Bone marrow (tissue), 2 donors: Measurements from ENCODE around the gene SHISAL1.

ENCODE experiments used
- DNase-seq, 2 donors: peaks; one replicate each; lab custom pipeline; 2025; lab: John Stamatoyannopoulos, UW

Gene SHISAL1

DNA sequence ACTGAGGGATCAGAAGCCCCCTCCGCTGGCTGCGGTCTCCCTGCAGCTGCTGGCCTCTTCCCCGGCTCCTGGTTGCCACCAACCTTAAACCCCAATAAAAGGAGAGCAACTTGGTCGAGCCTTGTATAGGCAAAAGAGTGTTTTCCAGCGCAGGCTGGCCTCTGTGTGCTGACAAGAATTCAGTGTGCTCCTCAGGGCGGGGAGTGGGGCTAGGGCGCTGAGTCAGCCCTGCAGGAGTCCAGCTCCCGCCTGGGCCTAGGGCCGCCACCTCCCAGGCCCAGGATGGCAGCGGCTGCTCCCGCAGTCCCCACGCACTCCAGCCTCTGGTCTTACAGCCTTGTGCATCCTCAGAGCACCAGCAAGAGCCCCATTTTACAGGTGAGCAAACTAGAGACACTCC lies at the start of gene SHISAL1:
SHISAL1 (minus strand) TSS at position 186 of the 400 bp plus-strand sequence. CDS start 12,006 bp downstream, outside the sequence.
- no peak for DNase-seq

DNA sequence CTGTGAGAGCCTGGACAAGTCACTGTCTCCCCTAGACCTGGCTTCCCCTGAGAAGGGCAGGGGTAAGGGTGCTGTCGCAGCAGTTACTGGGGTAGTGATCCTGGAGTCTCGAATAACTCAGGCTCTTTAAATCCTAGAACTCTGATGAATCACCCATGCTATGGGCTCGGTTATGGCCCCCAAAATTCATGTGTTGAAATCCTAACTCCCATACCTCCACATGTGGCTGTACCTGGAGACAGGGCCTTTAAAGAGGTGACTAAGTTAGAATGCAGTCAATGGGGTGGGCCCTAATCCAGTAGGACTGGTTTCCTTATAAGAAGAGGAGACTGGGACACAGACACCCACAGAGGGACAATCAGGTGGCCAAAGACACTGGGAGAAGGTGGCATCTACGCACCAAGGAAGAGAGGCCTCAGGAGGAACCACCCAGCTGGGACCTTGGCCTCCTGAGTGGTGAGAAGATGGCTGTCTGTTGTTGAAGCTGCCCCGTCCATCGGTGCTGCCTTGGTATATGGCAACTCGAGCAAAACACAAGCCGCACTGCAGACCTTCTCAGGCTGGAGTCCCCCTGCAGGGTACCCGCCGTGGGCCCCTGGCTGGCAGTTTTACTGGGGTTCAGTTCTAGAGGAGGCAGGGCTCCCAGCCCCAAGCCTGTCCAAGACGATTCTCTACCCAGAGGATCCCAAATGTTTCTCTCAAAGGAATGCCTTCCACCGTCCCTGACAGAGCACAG lies 48.8 kb upstream of the SHISAL1 start:
- DNase-seq, result no peak

DNA sequence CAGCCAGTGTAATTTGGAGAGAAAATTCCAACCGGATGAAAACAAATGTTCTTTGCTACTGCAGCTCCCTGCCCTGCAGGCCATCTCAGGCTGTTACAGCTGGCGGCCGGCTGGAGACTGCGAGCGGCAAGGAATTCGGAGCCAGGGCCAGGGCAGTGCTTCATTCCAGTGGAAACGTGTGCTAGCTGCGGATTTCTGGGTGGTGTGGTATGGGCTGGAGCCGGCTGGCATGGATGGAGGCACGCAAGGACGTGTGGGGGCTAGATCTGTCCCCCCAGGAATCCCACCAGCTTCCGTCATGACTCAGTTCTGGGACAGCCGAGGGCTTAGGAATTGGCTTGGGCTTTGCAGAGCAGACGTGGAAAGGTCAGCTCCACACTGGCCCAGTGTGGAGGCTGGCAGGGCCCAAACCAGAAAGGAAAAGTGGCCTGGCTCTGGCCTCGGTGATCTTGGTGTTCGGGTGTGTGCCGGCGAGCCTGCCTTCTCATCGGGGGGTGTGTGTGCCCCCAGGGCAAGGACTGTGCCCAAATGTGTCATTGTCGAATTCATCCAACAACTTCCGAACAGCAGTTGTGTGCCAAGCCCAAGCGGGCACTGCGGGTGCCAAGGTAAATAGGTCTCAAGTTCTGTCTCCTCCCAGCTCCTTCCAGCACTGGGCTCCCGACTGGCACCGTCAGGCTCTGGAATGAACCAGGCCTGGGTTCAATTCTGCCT lies 48.1 kb upstream of the SHISAL1 start:
- DNase-seq, result no peak

DNA sequence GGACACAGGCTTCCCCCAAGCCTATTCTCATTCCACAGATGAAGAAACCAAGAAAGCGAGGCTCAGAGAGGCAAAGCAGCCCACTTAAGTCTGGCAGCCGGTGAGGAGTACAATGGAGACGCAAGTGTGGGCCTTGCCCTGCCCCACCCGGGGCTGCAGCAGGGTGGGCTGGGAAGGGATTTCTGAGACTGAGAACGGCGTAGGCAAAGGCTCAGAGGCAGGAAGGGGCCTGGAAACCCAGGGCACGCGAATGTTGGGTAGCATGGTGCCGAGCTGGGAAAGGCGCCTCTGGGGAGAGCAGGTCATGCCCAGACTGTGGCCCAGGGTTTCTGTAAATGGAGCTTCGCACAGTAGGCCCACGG lies 47.5 kb upstream of the SHISAL1 start:
- DNase-seq, result no peak

DNA sequence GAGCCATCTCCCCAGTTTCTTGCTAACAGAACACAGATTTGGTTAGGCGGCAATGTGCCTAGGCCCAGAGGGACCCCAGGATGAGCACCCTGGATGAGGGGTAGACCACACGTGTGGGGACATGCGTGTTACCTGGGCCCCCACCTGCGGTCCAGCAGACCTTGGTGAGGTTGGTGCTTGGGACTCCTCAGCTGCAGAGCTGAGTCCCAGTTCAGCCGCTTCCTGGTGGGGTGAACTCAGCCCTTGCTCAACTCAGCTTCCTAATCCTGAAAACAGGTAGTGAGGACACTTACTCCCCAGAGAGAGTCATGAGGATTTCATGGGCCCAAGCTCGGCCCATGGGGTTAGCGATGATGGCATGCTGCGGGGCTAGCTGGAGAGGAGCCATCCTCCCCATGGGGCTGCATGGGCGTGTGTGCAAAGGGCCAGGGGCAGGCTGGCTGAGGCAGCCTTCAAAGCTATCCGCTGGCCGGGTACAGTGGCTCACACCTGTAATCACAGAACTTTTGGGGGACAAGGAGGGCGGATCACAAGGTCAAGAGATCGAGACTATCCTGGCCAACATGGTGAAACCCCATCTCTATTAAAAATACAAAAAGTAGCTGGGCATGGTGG lies 46.9 kb upstream of the SHISAL1 start:
- DNase-seq, result no peak

DNA sequence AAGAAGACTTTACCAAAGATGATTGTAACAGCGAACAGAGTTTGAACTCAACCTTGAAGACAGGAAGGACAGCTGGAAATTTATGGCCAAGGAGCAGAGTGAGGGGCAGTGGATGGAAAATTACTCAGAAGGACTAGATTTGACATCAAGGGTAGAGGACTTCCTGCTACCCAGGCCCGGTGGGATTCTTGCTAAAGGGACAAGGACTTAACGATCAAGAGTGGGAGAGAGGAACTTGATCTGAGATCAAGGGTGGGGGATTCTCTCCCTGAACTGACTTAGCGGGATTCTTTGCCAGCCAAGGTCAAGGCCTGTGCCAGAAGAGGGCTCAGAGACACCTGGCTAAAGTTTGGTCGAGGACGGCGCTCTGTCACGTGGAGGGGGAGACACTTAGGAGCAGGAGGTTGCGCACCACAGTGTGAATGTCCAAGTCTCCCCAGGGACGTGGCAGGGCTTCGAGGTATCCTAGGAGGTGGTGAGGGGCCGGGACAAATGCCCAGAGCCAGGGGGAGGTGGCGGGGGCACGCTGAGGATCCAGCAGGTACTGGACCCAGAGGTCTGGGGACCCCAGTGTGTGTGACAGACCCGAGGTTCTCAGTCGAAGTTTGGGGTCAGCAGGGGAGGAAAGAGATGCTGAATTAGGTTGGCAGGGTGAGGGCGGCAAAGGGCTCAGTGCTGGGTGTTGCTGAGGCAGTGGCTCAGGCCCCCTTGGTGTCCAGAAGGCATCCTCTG lies 46.1 kb upstream of the SHISAL1 start:
- no peak for DNase-seq

DNA sequence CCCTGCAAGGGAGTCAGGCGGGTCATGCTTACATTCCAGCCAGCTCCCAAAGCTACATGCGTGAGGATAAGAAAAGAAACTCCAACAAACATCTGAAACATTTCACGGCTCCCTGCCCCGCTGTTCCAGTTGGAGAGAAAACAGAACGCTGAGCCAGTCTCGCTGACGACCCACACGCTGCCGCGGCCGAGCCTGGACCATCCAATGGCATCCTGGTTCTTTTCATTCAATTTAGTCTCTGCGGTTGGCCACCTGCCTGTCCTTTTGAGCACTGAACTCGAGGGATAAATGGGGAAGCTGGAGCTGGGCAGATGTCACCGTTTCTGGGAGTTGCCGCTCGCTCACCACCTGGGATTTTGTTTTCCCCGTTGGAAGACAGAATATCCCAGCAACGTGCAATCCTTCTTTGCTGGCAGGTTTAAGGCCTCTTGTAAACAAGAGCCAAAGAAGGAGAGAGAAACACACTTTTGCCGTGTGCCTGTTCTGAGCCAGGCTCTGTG lies 45.3 kb upstream of the SHISAL1 start:
- no peak for DNase-seq

DNA sequence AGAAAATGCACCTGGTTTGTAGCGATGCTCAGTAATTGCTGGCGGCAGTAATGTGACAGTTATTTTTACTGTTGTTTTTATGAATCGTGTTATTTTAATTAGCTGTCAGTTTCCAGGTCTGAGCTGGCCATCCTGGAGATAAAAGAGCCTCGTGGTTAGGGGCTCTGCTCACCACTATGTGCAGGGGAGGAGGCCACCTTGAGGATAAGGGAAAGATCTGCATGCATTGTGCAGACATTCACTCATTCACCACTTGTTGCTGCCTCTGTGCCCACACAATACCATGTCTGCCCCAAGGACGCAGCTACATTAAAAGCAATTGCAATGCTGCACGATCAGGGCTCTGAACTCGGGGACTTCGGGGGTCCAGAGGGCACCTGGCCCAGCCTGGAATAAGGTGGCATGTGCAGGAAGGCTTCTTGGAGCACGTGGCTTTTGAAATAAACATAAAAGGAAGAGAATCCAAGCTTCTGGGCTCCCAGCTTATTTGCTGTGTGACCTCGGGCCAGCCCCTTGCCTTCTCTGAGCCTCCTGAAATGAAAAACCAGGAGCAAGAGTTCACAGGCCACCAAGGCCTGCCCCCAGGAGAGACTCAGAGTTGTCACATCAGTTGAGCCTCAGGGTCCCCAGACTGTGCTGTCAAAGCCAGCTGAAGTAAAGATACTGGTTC lies 44.7 kb upstream of the SHISAL1 start:
- no peak for DNase-seq

DNA sequence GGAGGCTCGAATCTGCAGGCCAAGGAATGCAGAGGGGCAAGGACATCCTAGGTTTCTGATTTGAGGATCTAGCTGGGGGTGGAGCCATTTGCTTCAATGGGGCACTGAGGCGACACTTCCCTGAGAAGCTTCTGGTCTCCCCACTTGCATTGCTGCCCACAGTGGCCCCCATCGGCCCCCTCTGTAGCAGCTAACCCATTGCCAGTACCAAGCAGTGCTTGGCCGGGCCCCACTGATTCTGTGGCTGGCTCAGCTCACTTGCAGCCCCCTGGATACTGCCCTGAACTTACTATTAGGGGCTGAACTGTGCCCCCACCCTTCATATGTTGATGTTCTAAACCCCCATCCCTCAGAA lies 42.9 kb upstream of the SHISAL1 start:
- no peak for DNase-seq

DNA sequence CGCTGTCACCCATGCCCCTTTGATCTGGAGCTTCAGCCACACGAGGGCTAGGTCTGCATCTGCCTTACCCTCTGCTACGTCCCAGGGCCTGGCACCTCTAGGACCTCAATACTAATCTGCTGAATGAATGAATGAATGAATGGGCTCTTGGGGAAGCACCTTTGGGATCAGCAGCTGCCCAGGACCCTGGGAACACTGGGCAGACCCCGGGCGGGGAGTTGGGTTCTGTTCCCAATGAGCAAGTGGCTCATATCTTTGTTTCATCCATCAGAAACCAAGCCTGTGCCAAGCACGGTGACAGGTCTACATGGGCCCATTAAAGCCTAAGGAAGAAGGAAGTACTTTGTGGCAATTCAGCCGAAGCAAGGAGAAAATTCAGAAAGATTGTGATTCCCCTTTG lies 41.5 kb upstream of the SHISAL1 start:
- no peak for DNase-seq

DNA sequence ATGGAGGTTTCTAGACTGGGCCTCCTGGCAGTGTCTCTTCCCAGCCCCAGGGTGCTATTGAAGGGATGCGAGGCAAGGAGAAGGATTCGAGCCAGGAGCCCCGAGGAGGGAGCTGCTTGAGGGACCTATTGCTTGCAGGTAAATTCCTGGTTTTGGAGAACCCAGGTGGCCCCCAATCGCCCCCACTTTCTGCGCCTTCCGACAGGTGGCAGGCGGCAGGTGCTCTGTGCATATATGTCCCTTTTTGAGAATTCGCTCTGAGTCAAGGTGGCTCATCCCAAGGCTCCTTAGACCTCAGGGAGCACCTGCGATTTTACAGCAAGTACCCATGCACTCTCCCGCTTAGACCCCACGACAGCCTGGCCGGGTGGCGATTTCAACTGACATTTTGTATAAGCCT lies 40.3 kb upstream of the SHISAL1 start:
- no peak for DNase-seq

DNA sequence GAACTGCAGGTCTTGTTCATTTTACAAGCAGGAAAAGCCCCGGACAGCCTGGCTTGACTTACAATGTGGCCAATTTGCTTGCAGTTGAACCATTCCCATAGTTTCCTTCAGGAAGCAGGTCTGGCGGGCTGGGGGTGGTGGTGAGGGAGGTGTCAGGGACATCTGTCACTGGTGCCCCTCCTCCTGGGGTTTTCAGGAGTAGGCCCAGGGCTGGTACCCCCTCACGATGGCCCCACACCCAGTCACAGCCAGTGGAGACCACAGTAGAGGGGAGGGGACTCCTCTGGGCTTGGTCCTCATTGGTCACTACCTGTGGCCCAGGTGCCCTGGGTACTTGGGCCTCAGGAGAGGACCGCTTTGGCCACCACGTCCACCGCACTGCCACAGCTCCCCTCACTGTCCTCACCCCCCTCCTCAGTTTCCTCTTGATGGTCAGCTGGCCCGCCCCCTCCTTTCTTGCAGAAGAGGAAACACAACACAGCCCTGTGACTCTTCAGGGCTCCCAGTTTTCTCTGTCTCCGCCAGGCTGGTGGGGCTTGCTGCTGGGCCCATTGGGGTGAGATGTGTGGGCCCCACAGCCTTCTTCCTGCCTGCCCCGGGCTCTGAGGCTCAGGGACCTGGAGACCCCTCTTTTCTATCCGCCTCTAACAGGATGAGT lies 39.8 kb upstream of the SHISAL1 start:
- DNase-seq, result no peak

DNA sequence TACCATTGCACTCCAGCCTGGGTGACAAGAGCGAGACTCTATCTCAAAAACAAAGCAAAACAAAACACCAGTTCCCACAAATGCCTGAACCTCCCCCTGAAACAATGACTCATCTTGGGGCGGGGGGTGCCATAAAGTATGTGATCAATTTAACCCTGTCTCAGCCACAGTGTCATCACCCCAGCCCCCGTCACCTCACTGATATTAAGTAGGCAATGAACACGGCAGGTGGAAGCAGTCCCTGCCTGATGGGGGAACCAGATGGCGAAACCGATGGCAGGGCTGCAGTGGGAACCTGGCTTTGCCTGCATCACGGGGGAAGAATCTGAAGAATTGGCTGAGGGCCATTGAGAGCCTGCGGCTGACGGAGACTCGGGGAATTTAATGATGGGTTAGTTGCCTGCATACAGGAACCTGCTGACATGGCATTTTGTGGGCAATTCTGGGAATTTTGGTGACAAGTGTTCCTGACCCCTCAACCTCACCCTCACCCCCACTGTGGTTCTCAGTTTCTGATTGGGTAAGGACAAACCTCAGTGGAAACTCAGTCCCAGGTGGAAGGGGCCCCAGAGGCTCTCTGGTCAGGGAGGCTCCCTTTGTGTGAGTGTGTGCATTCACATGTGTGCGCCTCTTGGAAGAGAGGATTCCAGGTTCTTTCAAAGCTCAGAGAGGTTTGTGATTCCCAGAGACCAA lies 39.1 kb upstream of the SHISAL1 start:
- no peak for DNase-seq

DNA sequence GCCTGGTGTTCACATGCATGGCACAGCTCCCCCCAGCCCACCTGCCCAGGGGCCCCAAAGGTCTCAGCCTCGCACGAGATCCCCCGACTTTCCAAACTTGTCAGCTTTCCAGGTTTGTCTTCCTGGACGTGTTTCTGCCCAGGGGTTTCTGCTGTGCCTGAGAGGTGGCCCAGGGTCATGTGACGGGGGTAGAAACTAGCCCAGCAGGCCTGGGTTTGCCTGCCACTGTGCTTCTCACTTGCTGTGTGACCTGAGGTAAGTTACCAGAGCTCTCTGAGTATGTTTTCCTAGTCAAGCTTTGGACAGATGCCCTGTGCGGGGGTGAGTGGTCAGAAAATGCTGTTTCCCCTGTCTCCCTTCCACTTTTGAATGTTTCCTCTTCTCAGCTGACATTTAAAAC lies 38.3 kb upstream of the SHISAL1 start:
- no peak for DNase-seq

DNA sequence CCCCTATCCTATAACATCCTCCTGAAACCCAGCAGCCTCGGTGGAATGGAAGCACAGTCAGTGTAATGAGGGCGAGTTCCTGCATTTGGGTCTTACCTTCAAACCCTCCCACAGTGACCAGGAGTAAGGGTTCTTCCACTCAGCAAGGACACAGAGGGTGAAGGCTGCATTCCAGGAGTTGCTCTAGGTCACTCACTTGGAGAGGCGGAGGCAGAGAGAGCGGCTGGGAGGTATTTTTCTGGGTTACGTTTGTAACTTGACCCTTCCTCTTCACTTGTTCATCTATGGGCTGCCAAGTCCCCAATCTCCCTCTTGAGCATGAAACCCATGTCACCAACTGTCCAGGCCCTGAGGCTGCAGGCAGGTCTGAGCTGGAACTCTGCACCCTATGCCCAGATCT lies 36.8 kb upstream of the SHISAL1 start:
- DNase-seq, result no peak

DNA sequence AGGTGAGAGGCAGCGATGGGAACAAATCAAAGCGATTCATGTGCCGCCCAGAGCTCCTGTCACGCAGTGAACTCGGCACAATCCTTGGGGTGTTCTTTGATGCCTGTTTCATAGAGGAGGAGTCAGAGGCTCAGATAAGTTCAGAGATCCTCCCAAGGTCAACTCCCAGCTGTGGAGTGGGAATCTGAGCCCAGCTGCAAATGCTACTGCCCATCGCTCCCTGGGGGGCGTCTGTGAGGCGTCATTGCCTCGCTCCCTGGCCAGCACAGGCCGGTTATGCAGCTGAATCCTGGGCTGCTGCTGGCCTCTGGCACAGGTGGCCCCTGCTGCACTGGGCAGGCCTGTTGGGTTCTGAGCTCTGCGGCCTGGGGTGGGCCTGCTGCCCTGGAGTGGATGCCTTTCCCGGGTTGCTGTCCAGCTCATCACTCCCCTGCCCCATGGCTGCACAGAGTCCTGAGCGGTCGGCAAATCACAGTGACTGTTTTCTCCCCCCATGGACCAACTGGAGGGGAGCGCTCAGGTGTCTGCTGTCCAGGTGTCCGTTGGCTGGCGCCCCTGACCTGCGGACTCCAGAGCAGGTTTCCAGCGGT lies 36.3 kb upstream of the SHISAL1 start:
- no peak for DNase-seq

DNA sequence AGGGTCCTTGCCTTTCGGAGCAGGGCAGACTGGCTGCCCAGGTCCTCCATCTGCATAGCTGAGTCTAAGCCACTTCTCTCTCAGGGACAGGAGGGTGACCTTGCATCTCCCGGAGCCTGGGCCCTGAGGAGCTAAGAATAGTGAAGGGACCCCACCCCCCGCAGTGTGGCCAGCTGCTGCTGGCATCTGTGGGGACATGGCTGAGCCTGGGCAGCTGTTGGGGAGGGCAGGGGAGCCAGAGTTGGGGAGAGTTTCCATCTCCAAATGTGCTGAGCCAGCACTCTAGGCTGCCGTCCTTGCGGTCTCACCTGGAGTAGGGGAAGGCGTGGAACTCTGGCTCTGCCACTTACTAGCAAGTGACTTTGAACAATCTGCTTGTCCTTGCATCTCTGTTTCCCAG lies 34.8 kb upstream of the SHISAL1 start:
- no peak for DNase-seq

DNA sequence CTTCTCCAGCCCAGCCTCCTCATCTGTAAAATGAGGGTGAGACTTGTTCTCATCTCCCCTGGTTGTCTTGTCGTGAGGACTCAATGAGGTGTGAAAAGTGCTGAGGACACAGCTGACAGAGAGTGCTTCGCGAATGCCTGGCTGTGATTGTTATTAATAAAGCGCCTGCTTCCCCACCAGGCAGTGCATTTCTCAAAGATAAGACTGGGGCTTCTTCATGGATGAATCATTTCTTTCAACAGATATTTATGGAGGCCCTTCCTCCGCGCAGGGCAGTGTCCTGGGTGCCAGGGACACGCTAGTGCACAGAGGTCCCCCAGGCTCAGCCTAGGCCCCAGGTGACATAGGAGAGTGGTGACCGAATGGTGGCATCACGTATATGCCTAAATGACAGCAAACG lies 34.3 kb upstream of the SHISAL1 start:
- no peak for DNase-seq

DNA sequence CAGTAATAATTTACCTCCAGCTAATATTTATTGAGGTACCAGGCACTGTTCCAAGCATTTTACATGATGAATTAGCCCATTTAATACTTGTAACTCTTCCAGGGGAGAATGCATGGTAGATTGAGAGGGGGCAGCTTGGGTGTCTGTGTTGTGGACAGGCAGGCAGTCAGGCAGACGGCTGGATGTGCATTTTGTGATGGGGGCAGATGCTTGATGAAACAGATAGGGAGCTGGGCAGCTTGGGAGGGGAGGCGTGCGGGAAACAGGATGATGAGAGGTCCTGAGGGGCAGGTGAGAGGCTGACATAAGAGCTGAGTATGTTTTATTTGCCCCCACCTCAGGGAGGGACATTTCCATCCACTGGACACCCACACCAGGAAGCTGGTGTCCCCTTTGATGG lies 33.1 kb upstream of the SHISAL1 start:
- no peak for DNase-seq

DNA sequence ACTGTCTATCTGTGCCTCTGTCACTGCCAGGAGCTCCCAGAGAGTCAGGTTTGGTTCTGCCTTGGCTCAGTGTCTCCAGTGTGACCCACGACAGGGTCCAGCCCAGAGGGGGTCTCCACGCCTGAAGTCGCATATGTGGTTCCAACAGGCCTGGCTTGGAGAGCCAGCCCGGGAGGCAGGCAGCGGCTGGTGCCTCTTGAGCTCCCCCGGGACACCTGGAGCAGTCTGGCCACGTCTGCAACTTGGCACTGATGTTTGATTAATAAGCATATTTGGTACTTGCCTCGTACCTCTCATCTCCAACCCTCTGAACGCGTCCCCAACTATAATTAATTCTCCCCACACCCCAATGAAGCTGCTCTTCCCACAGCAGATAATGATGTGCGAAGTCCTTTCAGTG lies 31.7 kb upstream of the SHISAL1 start:
- no peak for DNase-seq
